GM13976 (cell line): Measurements from ENCODE around the gene SNAI3.

ENCODE experiments used
- DNase-seq: peaks from one replicate; pipeline ENCODE4 v3.0.0; 2012; ENCODE audit warnings: low spot score
- CTCF ChIP-seq: IDR thresholded peaks from 2 replicates; pipeline ENCODE4 v1.5.1; 2012; ENCODE audit warnings: borderline replicate concordance, mild to moderate bottlenecking; ENCODE audit not compliant: insufficient read depth; ENCODE audit errors: extremely low read depth, missing control alignments, control extremely low read depth
- in situ Hi-C: fragments of 300-500 bp; cut with MboI; formaldehyde crosslinking; loops from one replicate; pipeline ENCODE4 v1.12.0; 2022; ENCODE audit warnings: low sequenced_read_pairs, mixed read lengths, inconsistent platforms; ENCODE audit not compliant: unreplicated experiment

The SNAI3 gene

GRCh38 chr16:88690341-88691128 is 4.2 kb upstream of the SNAI3 start:
- TF ChIP-seq CTCF: no peak
- in situ Hi-C loops: no loop called here
- DNase-seq: no peak

DNA sequence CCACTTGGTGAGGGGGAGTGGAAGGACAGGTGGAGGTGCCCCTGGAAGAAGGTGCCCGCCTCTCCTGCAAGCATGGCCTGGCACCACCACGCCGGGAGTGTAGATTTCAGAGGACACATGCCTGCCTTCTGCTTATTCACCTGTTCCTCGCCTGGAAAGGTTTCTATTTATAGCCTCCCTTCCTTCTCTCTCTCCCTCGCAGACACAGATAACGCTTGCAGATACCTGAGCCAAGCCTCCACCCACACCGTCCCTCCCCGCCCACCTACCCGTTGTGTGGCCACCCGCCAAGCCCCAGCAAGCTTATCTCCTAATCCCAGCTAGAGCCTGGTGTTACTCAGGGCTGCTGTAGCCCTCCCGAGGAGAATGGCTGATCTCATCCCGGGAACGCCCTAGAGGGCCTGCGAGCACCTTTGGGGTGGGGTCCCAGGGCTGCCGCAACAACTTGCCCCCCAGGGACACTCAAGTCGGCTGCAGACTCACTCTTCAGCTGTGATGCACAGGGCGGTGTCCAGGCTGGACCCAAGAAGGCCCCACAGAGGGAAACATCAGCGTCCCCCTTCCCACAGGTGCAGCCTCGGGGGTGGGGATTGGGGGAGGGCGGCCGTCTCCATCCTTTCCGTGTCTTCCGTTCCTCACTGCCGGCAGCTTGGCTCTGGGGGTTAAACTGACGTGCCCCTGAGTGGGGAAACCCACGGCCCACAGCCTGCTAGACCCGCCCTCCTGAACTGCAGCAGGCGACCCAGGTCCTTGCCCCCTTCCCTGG is 1.9 kb upstream of the SNAI3 start:
- in situ Hi-C loops: no loop called here
- no peak for TF ChIP-seq CTCF
- DNase-seq: no peak

- in situ Hi-C loops: no loop called here
- no peak for DNase-seq
- no peak for TF ChIP-seq CTCF
These were observed 1.3 kb upstream of the SNAI3 start for GRCh38 chr16:88687676-88688012.

GRCh38 chr16:88687254-88687576 is 908 bp upstream of the SNAI3 start:
- no peak for TF ChIP-seq CTCF
- in situ Hi-C loops: no loop called here
- DNase-seq: no peak

- in situ Hi-C loops: no loop called here
- peak; percentile 63 for DNase-seq
- TF ChIP-seq CTCF: no peak
These were observed 257 bp downstream of the SNAI3 start for GRCh38 chr16:88686062-88686438.

DNA sequence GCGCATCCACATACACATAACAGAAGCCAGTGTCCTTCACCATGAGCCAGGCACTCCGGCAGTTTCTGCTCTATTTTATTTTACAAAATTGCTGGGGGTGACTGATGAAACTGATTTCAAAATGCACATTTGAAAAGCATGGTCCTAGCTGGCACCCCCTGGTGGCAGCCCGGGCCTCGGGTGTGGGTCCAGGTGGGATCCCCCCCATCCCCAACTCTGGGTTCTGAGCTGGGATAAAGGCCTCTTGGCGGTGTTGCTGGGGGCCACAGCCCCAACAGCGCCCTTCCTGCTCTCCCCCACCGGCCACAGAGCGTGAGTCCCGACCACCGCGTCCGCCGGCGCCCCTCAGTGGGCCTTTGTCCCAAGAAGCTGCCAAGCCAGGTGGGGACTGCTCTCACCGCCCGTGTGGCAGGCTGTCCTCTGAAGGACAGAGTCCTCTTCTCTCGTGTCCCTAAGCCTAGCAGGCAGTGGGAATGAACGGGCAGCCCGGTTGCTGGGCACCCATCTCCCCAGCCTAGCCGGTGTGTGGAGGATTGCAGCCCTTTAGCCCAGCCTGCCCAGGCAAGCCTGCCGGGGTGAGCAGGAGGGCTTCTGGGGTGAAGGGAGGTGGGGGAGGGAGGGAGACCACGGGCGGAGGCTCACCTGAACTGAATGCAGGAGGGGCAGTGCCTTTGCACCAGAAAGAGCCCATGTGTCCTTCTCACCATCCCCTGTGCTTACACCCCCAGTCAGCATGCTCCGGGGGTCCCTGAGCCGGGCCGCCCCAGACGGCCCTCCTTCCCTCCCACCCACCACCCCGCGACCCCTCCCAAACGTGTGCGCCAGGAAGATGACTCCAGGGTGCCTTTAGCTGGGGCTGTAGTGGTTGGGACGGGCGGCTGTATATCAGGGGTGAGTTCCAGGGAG is 898 bp downstream of the SNAI3 start:
- peak; percentile 24 for TF ChIP-seq CTCF
- DNase-seq: no peak
- in situ Hi-C loops: no loop called here
